ENCODE measurements around the gene PLA2G2F. TPM values are rescaled to one million over a fixed set of nuclear protein-coding genes. Genes with fewer than 3 reads are reported as not detected.

Gene PLA2G2F
- total and polyA plus RNA-seq, 10 of the 15 experiments (the other 5 are each of a cell fraction or from before 2014, with no cell fraction given): 0.03 TPM; not detected in 9

- no peak overlapping the region for H3K27ac ChIP-seq (ENCODE audit: control insufficient read depth, insufficient read depth)
- in situ Hi-C loops (cut with MboI): loop anchor here (5.0 kb wide), 1 partner anchor 234 kb away; no protein-coding TSS in a partner anchor
- H3K9ac ChIP-seq (ENCODE audit: control insufficient read depth, insufficient read depth, low read length): no peak overlapping the region
- ChIA-PET RAD21 (ENCODE audit: unreplicated experiment) (interaction anchor here (0.7 to 4.2 kb wide), 8 partner anchors 25 to 235 kb away, joined by 3 to 91 read pairs (median 8); no protein-coding TSS in a partner anchor), CTCF (interaction anchor here (0.7 to 10.8 kb wide), 12 partner anchors 33 to 260 kb away, joined by 3 to 181 read pairs (median 4); partner anchors contain the start of gene PLA2G2E), SMC1A (ENCODE audit: uncharacterized antibody, unreplicated experiment) (interaction anchor here (0.7 to 4.6 kb wide), 9 partner anchors 9 to 269 kb away, joined by 3 to 41 read pairs (median 4); partner anchors contain the start of gene OTUD3), POLR2A (no interaction called here)
- no peak overlapping the region for H2AFZ ChIP-seq (ENCODE audit: control insufficient read depth, low read depth, low read length)
- H3K36me3 ChIP-seq (ENCODE audit: control insufficient read depth in 2 of 2, insufficient read depth in 2 of 2, low read length in 1 of 2): no peaks in the 10 kb centered on the region
- no peaks in the 10 kb centered on the region for H3K79me2 ChIP-seq (ENCODE audit: control insufficient read depth, insufficient read depth, low read length)
- no peak for DNase-seq (ENCODE audit: low read depth, low spot score)
- no peak overlapping the region for H3K4me3 ChIP-seq
- 72% methylated on average over 6 of the region's 6 CpGs for WGBS (ENCODE audit: insufficient coverage, insufficient replicate concordance, low lambda C conversion rate, missing lambda C conversion rate)
- FAIRE-seq: no peak
- no TSS peak for BruUV-seq (replicated peaks)
- ATAC-seq: no peak
- H3K9me3 ChIP-seq (replicated peaks; ENCODE audit: control insufficient read depth, insufficient read depth, low read length): no peaks in the 10 kb centered on the region
- no peak overlapping the region for H3K4me2 ChIP-seq (ENCODE audit: control insufficient read depth, insufficient read depth)
- no peaks in the 10 kb centered on the region for H3K27me3 ChIP-seq (replicated peaks in 1 of 2; ENCODE audit: control insufficient read depth in 2 of 2, insufficient read depth in 2 of 2, low read length in 1 of 2)
- H4K20me1 ChIP-seq (ENCODE audit: control insufficient read depth, insufficient read depth): no peaks in the 10 kb centered on the region
- peaks cover 9% of the 10 kb centered on the region for H3K4me1 ChIP-seq (ENCODE audit: control insufficient read depth, insufficient read depth, low read length)
- intact Hi-C loops (cut with micrococcal nuclease; ENCODE audit: unreplicated experiment): loop anchor here (5.0 kb wide), 1 partner anchor 46 kb away; no protein-coding TSS in a partner anchor
- no peak for TF ChIP-seq ZNF217 (IDR thresholded peaks at IDR 0.05)
- TF ChIP-seq, protein P1, sequence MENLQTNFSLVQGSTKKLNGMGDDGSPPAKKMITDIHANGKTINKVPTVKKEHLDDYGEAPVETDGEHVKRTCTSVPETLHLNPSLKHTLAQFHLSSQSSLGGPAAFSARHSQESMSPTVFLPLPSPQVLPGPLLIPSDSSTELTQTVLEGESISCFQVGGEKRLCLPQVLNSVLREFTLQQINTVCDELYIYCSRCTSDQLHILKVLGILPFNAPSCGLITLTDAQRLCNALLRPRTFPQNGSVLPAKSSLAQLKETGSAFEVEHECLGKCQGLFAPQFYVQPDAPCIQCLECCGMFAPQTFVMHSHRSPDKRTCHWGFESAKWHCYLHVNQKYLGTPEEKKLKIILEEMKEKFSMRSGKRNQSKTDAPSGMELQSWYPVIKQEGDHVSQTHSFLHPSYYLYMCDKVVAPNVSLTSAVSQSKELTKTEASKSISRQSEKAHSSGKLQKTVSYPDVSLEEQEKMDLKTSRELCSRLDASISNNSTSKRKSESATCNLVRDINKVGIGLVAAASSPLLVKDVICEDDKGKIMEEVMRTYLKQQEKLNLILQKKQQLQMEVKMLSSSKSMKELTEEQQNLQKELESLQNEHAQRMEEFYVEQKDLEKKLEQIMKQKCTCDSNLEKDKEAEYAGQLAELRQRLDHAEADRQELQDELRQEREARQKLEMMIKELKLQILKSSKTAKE (IDR thresholded peaks at IDR 0.05; ENCODE audit: low read depth, poor library complexity, severe bottlenecking): no peak
- TF ChIP-seq POLR2A (IDR thresholded peaks at IDR 0.05; ENCODE audit: low read depth, low read length): no peak
- TF ChIP-seq, protein P2, sequence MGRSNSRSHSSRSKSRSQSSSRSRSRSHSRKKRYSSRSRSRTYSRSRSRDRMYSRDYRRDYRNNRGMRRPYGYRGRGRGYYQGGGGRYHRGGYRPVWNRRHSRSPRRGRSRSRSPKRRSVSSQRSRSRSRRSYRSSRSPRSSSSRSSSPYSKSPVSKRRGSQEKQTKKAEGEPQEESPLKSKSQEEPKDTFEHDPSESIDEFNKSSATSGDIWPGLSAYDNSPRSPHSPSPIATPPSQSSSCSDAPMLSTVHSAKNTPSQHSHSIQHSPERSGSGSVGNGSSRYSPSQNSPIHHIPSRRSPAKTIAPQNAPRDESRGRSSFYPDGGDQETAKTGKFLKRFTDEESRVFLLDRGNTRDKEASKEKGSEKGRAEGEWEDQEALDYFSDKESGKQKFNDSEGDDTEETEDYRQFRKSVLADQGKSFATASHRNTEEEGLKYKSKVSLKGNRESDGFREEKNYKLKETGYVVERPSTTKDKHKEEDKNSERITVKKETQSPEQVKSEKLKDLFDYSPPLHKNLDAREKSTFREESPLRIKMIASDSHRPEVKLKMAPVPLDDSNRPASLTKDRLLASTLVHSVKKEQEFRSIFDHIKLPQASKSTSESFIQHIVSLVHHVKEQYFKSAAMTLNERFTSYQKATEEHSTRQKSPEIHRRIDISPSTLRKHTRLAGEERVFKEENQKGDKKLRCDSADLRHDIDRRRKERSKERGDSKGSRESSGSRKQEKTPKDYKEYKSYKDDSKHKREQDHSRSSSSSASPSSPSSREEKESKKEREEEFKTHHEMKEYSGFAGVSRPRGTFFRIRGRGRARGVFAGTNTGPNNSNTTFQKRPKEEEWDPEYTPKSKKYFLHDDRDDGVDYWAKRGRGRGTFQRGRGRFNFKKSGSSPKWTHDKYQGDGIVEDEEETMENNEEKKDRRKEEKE (IDR thresholded peaks at IDR 0.05): no peak
- no peak for TF ChIP-seq ASH2L (IDR thresholded peaks at IDR 0.05; ENCODE audit: borderline replicate concordance, low read depth)
- no peak for TF ChIP-seq CHD4 (IDR thresholded peaks at IDR 0.05)
- no peak for TF ChIP-seq USF2 (IDR thresholded peaks at IDR 0.05; ENCODE audit: borderline replicate concordance, low read depth, low read length)
- TF ChIP-seq ATF2 (IDR thresholded peaks at IDR 0.05; ENCODE audit: low read length): no peak
- no peak for TF ChIP-seq FOXK2 (IDR thresholded peaks at IDR 0.05)
- no peak for TF ChIP-seq CHD2 (IDR thresholded peaks at IDR 0.05; ENCODE audit: borderline replicate concordance, low read depth, low read length)
- no peak for TF ChIP-seq HDGF (IDR thresholded peaks at IDR 0.05)
- no peak for TF ChIP-seq RAD21 (IDR thresholded peaks at IDR 0.05; ENCODE audit: insufficient read depth, low read depth, low read length)
- TF ChIP-seq, protein P3, sequence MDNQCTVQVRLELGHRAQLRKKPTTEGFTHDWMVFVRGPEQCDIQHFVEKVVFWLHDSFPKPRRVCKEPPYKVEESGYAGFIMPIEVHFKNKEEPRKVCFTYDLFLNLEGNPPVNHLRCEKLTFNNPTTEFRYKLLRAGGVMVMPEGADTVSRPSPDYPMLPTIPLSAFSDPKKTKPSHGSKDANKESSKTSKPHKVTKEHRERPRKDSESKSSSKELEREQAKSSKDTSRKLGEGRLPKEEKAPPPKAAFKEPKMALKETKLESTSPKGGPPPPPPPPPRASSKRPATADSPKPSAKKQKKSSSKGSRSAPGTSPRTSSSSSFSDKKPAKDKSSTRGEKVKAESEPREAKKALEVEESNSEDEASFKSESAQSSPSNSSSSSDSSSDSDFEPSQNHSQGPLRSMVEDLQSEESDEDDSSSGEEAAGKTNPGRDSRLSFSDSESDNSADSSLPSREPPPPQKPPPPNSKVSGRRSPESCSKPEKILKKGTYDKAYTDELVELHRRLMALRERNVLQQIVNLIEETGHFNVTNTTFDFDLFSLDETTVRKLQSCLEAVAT (IDR thresholded peaks at IDR 0.05): no peak
- TF ChIP-seq YBX1 (IDR thresholded peaks at IDR 0.05): no peak
- no peak for TF ChIP-seq ZNF24 (IDR thresholded peaks at IDR 0.05)
- no peak for TF ChIP-seq HDAC6 (IDR thresholded peaks at IDR 0.05; ENCODE audit: unreplicated experiment)
- TF ChIP-seq MTA2 (IDR thresholded peaks at IDR 0.05; ENCODE audit: low read depth): no peak
Observed at GRCh38 chr1:20150969-20151368, 11.8 kb downstream of the PLA2G2F start.

Data from GM12878 (cell line).